HG02870 (cell line): Measurements from ENCODE around the gene ARHGAP45.
A peak's percentile ranks its signal among the peaks of the same experiment; 100 is the strongest.

Experiments used
- ATAC-seq: cut with Tn5 transposase; IDR thresholded peaks from one replicate; pipeline ENCODE4 v1.9.1; 2021; ENCODE audit warnings: mild to moderate bottlenecking, moderate library complexity; ENCODE audit not compliant: unreplicated experiment

Gene ARHGAP45

GRCh38 chr19:1103708-1104310 lies 36.8 kb downstream of the ARHGAP45 start, which contains the start of gene GPX4:
Gene GPX4 (plus strand): TSS chr19:1103994. CDS start chr19:1104044, 50 bp downstream.
- peak; percentile 81 for ATAC-seq

DNA sequence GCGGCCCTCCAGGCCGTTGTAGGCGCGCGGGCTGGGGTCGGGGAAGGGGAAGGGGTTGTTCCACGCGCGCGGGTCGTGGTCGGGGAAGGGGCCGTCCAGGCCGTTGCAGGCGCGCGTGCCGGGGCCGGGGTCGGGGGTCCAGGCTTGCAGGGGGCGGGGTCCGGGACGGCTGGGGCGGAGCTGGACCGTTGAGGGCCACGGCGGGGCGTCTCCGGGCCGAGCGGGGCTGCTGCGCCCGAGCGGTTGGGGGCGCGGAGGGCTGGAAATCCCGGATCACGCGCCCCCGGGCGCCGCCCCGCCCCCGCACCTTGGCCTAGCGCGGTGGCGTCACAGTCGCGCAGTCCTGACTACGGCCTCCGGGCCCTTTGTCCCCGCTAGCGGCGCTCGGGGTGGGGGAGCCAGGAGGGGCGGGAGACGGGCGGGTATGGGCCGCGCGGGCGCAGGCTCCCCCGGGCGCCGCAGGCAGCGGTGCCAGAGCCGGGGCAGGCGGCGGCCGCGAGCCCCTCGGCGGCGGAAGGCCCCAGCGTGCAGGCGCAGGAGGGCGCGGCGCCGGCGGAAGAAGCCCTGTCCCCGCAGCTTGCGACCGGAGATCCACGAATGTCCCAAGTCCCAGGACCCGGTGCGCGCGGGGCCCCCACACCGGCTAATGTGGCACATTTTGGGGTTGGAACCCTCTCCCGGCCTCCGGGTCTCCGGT lies 37.5 kb downstream of the ARHGAP45 start:
- peak; percentile 25 for ATAC-seq

DNA sequence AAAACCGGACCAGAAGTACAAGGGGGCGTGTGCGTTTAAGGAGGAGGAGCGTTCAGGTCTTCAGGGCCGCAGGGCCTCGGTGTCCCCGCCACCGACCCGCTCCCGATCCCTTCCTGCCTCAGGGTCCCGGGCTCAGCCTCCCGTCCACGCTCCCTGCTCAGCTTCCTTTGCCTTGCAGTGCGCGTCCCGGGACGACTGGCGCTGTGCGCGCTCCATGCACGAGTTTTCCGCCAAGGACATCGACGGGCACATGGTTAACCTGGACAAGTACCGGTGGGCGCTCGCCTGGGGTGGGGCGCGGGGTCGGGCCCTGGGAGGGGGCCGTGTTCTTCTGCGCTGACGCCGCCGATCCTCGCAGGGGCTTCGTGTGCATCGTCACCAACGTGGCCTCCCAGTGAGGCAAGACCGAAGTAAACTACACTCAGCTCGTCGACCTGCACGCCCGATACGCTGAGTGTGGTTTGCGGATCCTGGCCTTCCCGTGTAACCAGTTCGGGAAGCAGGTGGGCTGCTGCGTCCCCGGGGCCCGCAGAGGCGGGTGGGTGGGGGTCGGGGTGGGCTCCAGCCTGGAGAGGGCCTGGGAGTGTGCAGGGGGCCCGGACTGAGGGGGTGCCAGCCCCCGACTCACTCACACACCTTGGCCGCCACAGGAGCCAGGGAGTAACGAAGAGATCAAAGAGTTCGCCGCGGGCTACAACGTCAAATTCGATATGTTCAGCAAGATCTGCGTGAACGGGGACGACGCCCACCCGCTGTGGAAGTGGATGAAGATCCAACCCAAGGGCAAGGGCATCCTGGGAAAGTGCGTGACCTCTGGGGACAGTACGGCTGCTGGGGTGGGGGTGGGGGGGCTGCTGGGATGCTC lies 38.3 kb downstream of the ARHGAP45 start:
- ATAC-seq: no peak

DNA sequence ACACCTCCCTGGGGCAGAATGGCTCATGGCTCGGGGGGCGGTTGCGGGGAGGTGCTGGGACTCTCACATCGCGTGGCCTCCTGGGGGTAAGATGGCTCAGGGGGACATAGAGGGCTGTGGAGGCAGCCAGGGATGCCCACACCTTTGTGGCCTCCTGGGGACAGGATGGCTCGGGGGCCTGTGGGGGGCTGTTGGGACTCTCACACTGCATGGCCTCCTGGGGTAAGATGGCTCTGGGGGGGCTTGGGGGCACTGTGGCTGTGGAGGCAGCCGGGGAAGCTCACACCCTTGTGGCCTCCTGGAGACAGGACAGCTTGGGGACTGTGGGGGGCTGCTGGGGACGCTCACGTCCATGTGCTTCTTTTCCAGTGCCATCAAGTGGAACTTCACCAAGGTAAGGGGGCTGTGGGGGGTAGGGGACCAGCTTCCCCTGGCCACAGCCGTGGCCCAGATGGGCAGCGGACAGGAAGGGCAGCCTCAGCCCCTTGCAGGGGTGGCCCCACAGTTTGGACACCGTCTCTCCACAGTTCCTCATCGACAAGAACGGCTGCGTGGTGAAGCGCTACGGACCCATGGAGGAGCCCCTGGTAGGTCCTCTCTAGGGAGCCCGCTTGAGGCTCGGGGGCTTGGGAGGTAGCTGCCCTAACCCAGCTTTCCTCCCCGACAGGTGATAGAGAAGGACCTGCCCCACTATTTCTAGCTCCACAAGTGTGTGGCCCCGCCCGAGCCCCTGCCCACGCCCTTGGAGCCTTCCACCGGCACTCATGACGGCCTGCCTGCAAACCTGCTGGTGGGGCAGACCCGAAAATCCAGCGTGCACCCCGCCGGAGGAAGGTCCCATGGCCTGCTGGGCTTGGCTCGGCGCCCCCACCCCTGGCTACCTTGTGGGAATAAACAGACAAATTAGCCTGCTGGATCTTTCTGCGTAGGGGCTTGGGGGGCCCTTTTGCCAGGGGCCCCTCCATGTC lies 39.2 kb downstream of the ARHGAP45 start:
- ATAC-seq: no peak

- no peak for ATAC-seq
These were observed 40.1 kb downstream of the ARHGAP45 start for GRCh38 chr19:1106841-1107660.

- ATAC-seq: no peak
These were observed 40.8 kb downstream of the ARHGAP45 start for GRCh38 chr19:1107661-1108261.

- no peak for ATAC-seq
These were observed 41.5 kb downstream of the ARHGAP45 start for GRCh38 chr19:1108291-1109031.

DNA sequence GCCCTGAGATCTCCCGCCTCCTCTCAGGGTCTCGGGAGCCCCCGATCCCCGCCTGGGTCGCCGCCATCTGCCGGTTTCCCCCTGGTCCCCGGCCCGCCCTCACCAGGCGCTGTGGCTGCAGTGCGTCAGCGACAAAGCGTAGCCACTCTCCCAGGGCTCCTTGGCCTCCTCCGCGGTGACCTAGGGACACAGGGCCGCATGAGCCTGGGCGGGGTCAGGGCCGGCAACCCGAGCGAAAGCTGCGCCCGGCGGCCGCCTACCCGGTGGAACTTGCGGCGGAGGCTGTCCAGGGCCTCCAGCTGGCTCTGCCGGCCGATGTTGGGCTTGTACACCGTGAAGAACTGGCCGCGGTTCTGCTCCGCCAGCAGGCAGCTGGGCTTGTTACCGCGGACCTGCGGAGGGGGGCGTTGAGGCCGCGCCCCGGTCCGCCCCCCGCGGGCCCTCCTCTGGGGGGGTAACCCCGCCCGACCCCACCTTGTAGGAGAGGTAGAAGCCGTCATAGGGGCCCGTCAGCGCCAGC lies 42.1 kb downstream of the ARHGAP45 start:
- ATAC-seq: no peak

GRCh38 chr19:1109697-1110671 lies 43.0 kb downstream of the ARHGAP45 start:
- no peak for ATAC-seq

DNA sequence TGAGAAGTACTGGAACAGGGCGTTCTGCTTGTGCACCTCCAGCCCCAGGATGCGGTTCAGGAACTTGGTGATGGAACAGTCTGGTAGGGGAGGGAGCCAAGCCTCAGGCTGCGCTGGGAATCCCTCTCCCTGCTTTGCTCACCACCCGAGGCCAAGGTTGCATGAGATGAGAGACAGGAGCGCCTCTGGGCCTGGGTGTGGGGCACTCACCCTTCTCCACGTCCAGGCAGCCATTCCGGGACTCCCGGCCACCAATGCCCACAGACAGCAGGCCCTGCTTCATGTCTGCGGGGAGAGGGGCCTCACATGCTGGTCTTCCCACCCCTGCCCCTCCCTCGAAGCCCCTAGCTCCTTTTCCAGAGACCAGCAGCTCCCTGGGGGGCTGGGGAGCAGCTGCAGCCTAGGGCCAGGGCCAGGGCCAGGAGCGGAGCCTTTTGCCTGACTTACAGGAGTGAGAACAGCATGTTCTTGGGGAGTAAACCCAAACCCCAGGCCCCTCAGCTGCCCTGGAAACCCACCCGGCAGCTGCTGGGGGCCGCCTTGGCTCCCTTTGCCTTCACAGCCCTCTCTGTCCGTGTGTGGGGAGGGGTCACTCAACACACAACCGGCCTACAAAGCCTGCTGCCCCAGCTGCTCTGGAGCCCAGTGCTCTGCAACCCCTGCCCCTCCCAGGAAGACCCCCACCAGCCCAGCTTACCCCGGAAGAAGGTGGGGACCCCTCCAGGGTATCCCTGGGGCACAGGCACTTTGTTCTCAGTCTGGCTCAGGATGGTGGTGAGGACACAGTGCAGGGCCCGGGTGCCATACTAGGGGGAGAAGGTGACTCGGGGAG lies 44.1 kb downstream of the ARHGAP45 start:
- no peak for ATAC-seq

- no peak for ATAC-seq
These were observed 44.8 kb downstream of the ARHGAP45 start for GRCh38 chr19:1111641-1112267.

- no peak for ATAC-seq
These were observed 45.5 kb downstream of the ARHGAP45 start for GRCh38 chr19:1112268-1113029.

DNA sequence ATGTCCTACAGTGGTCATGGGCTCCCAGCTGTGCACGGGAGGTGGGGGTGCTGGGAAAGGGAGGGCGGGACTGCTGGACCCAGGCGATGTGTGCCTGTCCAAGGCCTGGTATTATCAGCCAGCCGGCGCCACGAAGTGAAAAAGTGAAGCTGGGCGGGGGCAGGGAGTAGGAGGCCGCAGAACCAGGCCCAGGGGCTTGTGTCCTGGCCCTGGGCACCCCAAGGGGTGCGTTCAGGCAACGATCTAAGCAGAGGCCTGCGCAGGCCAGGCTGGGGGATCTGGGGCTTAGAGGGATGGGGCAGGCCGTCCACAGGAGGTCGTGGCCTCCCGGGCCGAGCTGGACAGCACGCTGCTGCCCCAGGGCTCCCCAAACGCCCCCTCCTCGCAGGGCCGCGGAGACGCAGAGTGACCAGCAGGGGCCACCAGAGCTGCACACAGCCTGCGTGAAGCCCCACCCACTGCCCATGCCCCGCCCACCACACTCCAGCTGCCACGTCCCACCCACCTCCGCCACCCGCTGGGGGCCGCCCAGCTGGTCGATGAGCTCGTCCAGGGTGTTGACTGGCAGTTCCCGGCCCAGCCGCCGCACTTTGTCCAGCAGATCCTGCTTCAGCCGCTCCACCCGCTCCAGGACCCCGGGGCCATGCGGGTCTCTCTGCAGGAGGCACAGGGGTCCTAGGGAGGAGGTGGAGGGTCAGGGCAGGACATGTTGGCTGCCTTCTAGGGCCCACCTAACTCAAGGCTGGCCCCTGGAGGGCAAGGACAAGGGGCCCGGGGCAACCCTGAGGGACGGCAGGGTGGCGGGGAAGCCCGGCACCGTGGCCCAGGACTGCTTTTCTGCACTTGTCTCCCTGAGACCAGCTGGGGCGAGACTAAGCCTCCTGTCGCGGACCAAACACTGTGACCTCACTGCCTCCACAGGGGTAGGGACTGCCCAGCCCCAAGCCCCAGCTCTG lies 46.3 kb downstream of the ARHGAP45 start:
- ATAC-seq: no peak

DNA sequence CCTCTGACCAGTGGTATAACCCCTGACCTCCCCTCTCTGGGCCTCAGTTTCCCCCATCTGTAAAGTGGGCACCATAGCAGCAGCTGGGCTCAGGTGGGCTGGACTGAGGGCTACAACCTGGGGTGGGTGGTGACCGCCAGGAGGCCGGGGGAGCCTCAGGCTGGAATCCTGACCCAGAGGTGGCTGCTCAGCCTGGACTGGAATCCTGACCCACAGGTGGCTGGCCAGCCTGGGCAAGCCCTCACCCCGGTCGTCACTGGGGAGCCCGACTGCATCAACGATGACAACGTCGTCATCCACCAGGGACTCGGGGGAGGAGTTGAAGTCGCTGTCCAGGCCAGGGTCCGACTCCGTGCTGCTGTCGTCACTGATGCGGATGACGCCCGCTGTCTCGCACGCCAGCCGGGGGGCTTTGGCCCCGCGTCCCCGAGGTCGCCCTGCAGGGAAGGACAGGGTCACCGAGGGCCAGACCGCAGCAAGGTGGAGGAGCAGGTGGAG lies 47.1 kb downstream of the ARHGAP45 start:
- ATAC-seq: no peak
